Activated gamma-delta T cell treated with anti-CD3 and anti-CD28 coated beads, Interleukin-2, amount 50 U/mL, for 16 hours (primary cell): Measurements from ENCODE around the gene ATP1B1.
"Not testable (repeated sequence)": the region's sequence is repeated elsewhere in the genome, so short reads cannot be mapped to it uniquely, and the experiment has no call there.

Experiments used
- DNase-seq: peaks from one replicate; pipeline ENCODE4 v3.0.0-alpha.2; 2020; ENCODE audit warnings: low read depth

The ATP1B1 gene

GRCh38 chr1:169143984-169144383 lies 37.5 kb downstream of the ATP1B1 start:
- no peak for DNase-seq

- no peak for DNase-seq
These were observed 38.6 kb downstream of the ATP1B1 start for GRCh38 chr1:169144941-169145626.

- no peak for DNase-seq
These were observed 40.2 kb downstream of the ATP1B1 start for GRCh38 chr1:169146576-169147214.

GRCh38 chr1:169148472-169149252 lies 42.2 kb downstream of the ATP1B1 start:
- no peak for DNase-seq

GRCh38 chr1:169149555-169150286 lies 43.2 kb downstream of the ATP1B1 start:
- no peak for DNase-seq

GRCh38 chr1:169150641-169151337 lies 44.3 kb downstream of the ATP1B1 start:
- DNase-seq, result no peak

GRCh38 chr1:169151338-169151837 lies 44.9 kb downstream of the ATP1B1 start:
- no peak for DNase-seq

GRCh38 chr1:169155675-169156074 lies 49.2 kb downstream of the ATP1B1 start:
- no peak for DNase-seq

GRCh38 chr1:169156580-169156979 lies 50.1 kb downstream of the ATP1B1 start:
- no peak for DNase-seq

- DNase-seq, result no peak
These were observed 54.5 kb downstream of the ATP1B1 start for GRCh38 chr1:169160845-169161495.

GRCh38 chr1:169161496-169162194 lies 55.2 kb downstream of the ATP1B1 start:
- DNase-seq, result no peak

- DNase-seq, result no peak
These were observed 56.6 kb downstream of the ATP1B1 start for GRCh38 chr1:169163059-169163458.

- DNase-seq, result no peak
These were observed 69.0 kb downstream of the ATP1B1 start for GRCh38 chr1:169175461-169175860.

- not testable (repeated sequence) for DNase-seq
These were observed 72.9 kb downstream of the ATP1B1 start for GRCh38 chr1:169179431-169179830.

- DNase-seq, result no peak
These were observed 73.7 kb downstream of the ATP1B1 start for GRCh38 chr1:169180174-169180573.
